ENCODE data around the gene LAX1. TPM values are rescaled to one million over a fixed set of nuclear protein-coding genes. Genes with fewer than 3 reads are reported as not detected.

Gene LAX1
- 10 to 100 TPM; 22.7 to 23.2 TPM for total RNA-seq

GRCh38 chr1:203765029-203765837, at the start of gene LAX1:
LAX1 (plus strand) TSS chr1:203765183; CDS start chr1:203765566, 383 bp downstream.
- DNase-seq = peak; percentile 87
- H3K27me3 Mint-ChIP-seq = no peaks in the 10 kb centered on the region
- no peaks in the 10 kb centered on the region for H3K9me3 Mint-ChIP-seq
- H3K27ac Mint-ChIP-seq = peak within 1 kb of the TSS; percentile 100
- CTCF ChIA-PET = interaction anchor here (0.5 to 2.2 kb wide), 15 partner anchors 10 to 445 kb away, joined by 3 to 7 read pairs (median 3); partner anchors contain the start of gene ATP2B4
- POLR2A ChIA-PET = interaction anchor here (0.5 to 4.0 kb wide), 47 partner anchors 8 to 812 kb away, joined by 3 to 55 read pairs (median 5); partner anchors contain the start of genes ATP2B4, TMEM183A, ZBED6 and ZC3H11A
- H3K4me1 Mint-ChIP-seq = peaks cover 54% of the 10 kb centered on the region
- peak within 1 kb of the TSS; percentile 95 for H3K4me3 Mint-ChIP-seq
- H3K36me3 Mint-ChIP-seq (ENCODE audit: low read depth) = peaks cover 21% of the 10 kb centered on the region

GRCh38 chr1:203717120-203717519, 47.9 kb upstream of the LAX1 start:
- DNase-seq = no peak
- ChIA-PET POLR2A (no interaction called here), CTCF (no interaction called here)
- no peak overlapping the region for H3K4me3 Mint-ChIP-seq
- H3K4me1 Mint-ChIP-seq = no peaks in the 10 kb centered on the region
- peaks cover 79% of the 10 kb centered on the region for H3K36me3 Mint-ChIP-seq (ENCODE audit: low read depth)
- no peak overlapping the region for H3K27ac Mint-ChIP-seq
- no peaks in the 10 kb centered on the region for H3K27me3 Mint-ChIP-seq
- no peaks in the 10 kb centered on the region for H3K9me3 Mint-ChIP-seq

- ChIA-PET POLR2A (interaction anchor here (0.9 kb wide), 1 partner anchor 45 kb away, joined by 4 read pairs; the partner anchor contains the start of gene LAX1), CTCF (no interaction called here)
- Mint-ChIP-seq H3K27ac (no peak overlapping the region), H3K4me1 (no peaks in the 10 kb centered on the region), H3K36me3 (ENCODE audit: low read depth) (peaks cover 70% of the 10 kb centered on the region), H3K4me3 (no peak overlapping the region), H3K9me3 (no peaks in the 10 kb centered on the region), H3K27me3 (no peaks in the 10 kb centered on the region)
- DNase-seq = no peak
Measured at GRCh38 chr1:203720242-203720641, 44.7 kb upstream of the LAX1 start.

GRCh38 chr1:203722909-203723308, 42.1 kb upstream of the LAX1 start:
- H3K27me3 Mint-ChIP-seq = no peaks in the 10 kb centered on the region
- no peak overlapping the region for H3K4me3 Mint-ChIP-seq
- ChIA-PET POLR2A (no interaction called here), CTCF (interaction anchor here (0.6 to 1.8 kb wide), 5 partner anchors 20 to 930 kb away, joined by 3 to 6 read pairs (median 3); no protein-coding TSS in a partner anchor)
- H3K9me3 Mint-ChIP-seq = no peaks in the 10 kb centered on the region
- H3K4me1 Mint-ChIP-seq = no peaks in the 10 kb centered on the region
- no peak overlapping the region for H3K27ac Mint-ChIP-seq
- DNase-seq = no peak
- peaks cover 75% of the 10 kb centered on the region for H3K36me3 Mint-ChIP-seq (ENCODE audit: low read depth)

- POLR2A ChIA-PET = interaction anchor here (0.7 to 1.7 kb wide), 3 partner anchors 10 to 39 kb away, joined by 3 to 6 read pairs (median 4); partner anchors contain the start of gene LAX1
- Mint-ChIP-seq H3K27me3 (no peaks in the 10 kb centered on the region), H3K27ac (peak overlapping the region; percentile 30), H3K9me3 (no peaks in the 10 kb centered on the region), H3K4me1 (no peaks in the 10 kb centered on the region), H3K36me3 (ENCODE audit: low read depth) (peaks cover 68% of the 10 kb centered on the region), H3K4me3 (no peak overlapping the region)
- no peak for DNase-seq
- CTCF ChIA-PET = interaction anchor here (0.7 kb wide), 1 partner anchor 459 kb away, joined by 3 read pairs; no protein-coding TSS in a partner anchor
Measured at GRCh38 chr1:203726417-203726867, 38.5 kb upstream of the LAX1 start.

- H3K27me3 Mint-ChIP-seq = no peaks in the 10 kb centered on the region
- ChIA-PET POLR2A (interaction anchor here (1.1 to 1.5 kb wide), 4 partner anchors 11 to 61 kb away, joined by 3 to 5 read pairs (median 4); partner anchors contain the start of gene LAX1), CTCF (interaction anchor here (1.0 kb wide), 1 partner anchor 57 kb away, joined by 3 read pairs; no protein-coding TSS in a partner anchor)
- peaks cover 6% of the 10 kb centered on the region for H3K4me1 Mint-ChIP-seq
- peaks cover 60% of the 10 kb centered on the region for H3K36me3 Mint-ChIP-seq (ENCODE audit: low read depth)
- DNase-seq = no peak
- no peak overlapping the region for H3K4me3 Mint-ChIP-seq
- H3K27ac Mint-ChIP-seq = peak overlapping the region; percentile 7
- H3K9me3 Mint-ChIP-seq = no peaks in the 10 kb centered on the region
Measured at GRCh38 chr1:203733009-203733863, 31.7 kb upstream of the LAX1 start.

GRCh38 chr1:203742436-203742835, 22.5 kb upstream of the LAX1 start:
- ChIA-PET CTCF (no interaction called here), POLR2A (interaction anchor here (2.1 to 4.5 kb wide), 2 partner anchors 11 to 22 kb away, joined by 5 to 55 read pairs; partner anchors contain the start of gene LAX1)
- no peak for DNase-seq
- Mint-ChIP-seq H3K9me3 (no peaks in the 10 kb centered on the region), H3K27me3 (no peaks in the 10 kb centered on the region), H3K27ac (no peak overlapping the region), H3K4me1 (peaks cover 27% of the 10 kb centered on the region), H3K36me3 (ENCODE audit: low read depth) (peaks cover 69% of the 10 kb centered on the region), H3K4me3 (no peak overlapping the region)

- POLR2A ChIA-PET = interaction anchor here (1.2 to 4.5 kb wide), 5 partner anchors 8 to 117 kb away, joined by 4 to 55 read pairs (median 5); partner anchors contain the start of gene LAX1
- peak overlapping the region; percentile 18 for H3K27ac Mint-ChIP-seq
- H3K4me1 Mint-ChIP-seq = peaks cover 27% of the 10 kb centered on the region
- peaks cover 62% of the 10 kb centered on the region for H3K36me3 Mint-ChIP-seq (ENCODE audit: low read depth)
- H3K9me3 Mint-ChIP-seq = no peaks in the 10 kb centered on the region
- no peaks in the 10 kb centered on the region for H3K27me3 Mint-ChIP-seq
- no peak overlapping the region for H3K4me3 Mint-ChIP-seq
- no peak for DNase-seq
- CTCF ChIA-PET = no interaction called here
Measured at GRCh38 chr1:203743091-203743571, 21.9 kb upstream of the LAX1 start.

GRCh38 chr1:203744075-203744972, 20.7 kb upstream of the LAX1 start:
- POLR2A ChIA-PET = interaction anchor here (0.6 to 4.5 kb wide), 7 partner anchors 9 to 119 kb away, joined by 3 to 55 read pairs (median 4); partner anchors contain the start of gene LAX1

GRCh38 chr1:203746281-203746680, 18.7 kb upstream of the LAX1 start:
- H3K27me3 Mint-ChIP-seq = no peaks in the 10 kb centered on the region
- POLR2A ChIA-PET = interaction anchor here (1.0 to 1.3 kb wide), 2 partner anchors 18 to 20 kb away, joined by 3 to 7 read pairs; no protein-coding TSS in a partner anchor
- H3K27ac Mint-ChIP-seq = no peak overlapping the region
- CTCF ChIA-PET = no interaction called here
- no peaks in the 10 kb centered on the region for H3K9me3 Mint-ChIP-seq
- peaks cover 27% of the 10 kb centered on the region for H3K4me1 Mint-ChIP-seq
- DNase-seq = no peak
- peaks cover 31% of the 10 kb centered on the region for H3K36me3 Mint-ChIP-seq (ENCODE audit: low read depth)
- no peak overlapping the region for H3K4me3 Mint-ChIP-seq

More at GRCh38 chr1:203744075-203744972, 20.7 kb upstream of the LAX1 start:
- Mint-ChIP-seq H3K9me3 (no peaks in the 10 kb centered on the region), H3K4me1 (peaks cover 27% of the 10 kb centered on the region), H3K27me3 (no peaks in the 10 kb centered on the region), H3K4me3 (peak overlapping the region; percentile 15), H3K27ac (peak overlapping the region; percentile 78), H3K36me3 (ENCODE audit: low read depth) (peaks cover 50% of the 10 kb centered on the region)
- CTCF ChIA-PET = interaction anchor here (0.7 to 1.1 kb wide), 4 partner anchors 22 to 384 kb away, joined by 3 to 7 read pairs (median 3); partner anchors contain the start of gene LAX1
- peak; percentile 38 for DNase-seq

GRCh38 chr1:203751051-203751450, 13.9 kb upstream of the LAX1 start:
- no peaks in the 10 kb centered on the region for H3K27me3 Mint-ChIP-seq
- DNase-seq = no peak
- H3K9me3 Mint-ChIP-seq = no peaks in the 10 kb centered on the region
- H3K36me3 Mint-ChIP-seq (ENCODE audit: low read depth) = no peaks in the 10 kb centered on the region
- ChIA-PET CTCF (no interaction called here), POLR2A (interaction anchor here (2.1 kb wide), 1 partner anchor 14 kb away, joined by 10 read pairs; the partner anchor contains the start of gene LAX1)
- H3K4me1 Mint-ChIP-seq = peaks cover 22% of the 10 kb centered on the region
- H3K4me3 Mint-ChIP-seq = no peak overlapping the region
- H3K27ac Mint-ChIP-seq = no peak overlapping the region

Measured in activated CD4-positive, alpha-beta memory T cell treated with anti-CD3 and anti-CD28 coated beads, Interleukin-2, amount 10 ng/mL, durations not matched to agents 7 days and 5 days (primary cell).